ENCODE data around the gene GPR156.

- TF ChIP-seq EP300 (IDR thresholded peaks at IDR 0.05): no peak
- TF ChIP-seq CTCF (IDR thresholded peaks at IDR 0.05): no peak
- no peak for TF ChIP-seq POLR2A (IDR thresholded peaks at IDR 0.05)
- TF ChIP-seq POLR2AphosphoS5 (IDR thresholded peaks at IDR 0.05): no peak
Measured at GRCh38 chr3:120324190-120324589, 39.2 kb upstream of the GPR156 start.
